CD4-positive, alpha-beta T cell treated with Interleukin-15 for 4 hours (primary cell): ENCODE measurements around the gene ZRANB3.
"Not testable (repeated sequence)": the region's sequence is repeated elsewhere in the genome, so short reads cannot be mapped to it uniquely, and the experiment has no call there.

ENCODE experiments used
- DNase-seq: peaks from one replicate; pipeline ENCODE4 v3.0.0-alpha.2; 2020; ENCODE audit warnings: low spot score

ZRANB3 gene

GRCh38 chr2:135485441-135485840 is 45.6 kb downstream of the ZRANB3 start:
- DNase-seq, result no peak

- no peak for DNase-seq
Observed at GRCh38 chr2:135475128-135475527, 55.9 kb downstream of the ZRANB3 start.

GRCh38 chr2:135473567-135473966 is 57.5 kb downstream of the ZRANB3 start:
- DNase-seq, result peak; percentile 14

- no peak for DNase-seq
Observed at GRCh38 chr2:135471106-135471505, 59.9 kb downstream of the ZRANB3 start.

GRCh38 chr2:135457279-135457678 is 73.7 kb downstream of the ZRANB3 start:
- no peak for DNase-seq

- DNase-seq, result no peak
Observed at GRCh38 chr2:135456835-135457234, 74.2 kb downstream of the ZRANB3 start.

- no peak for DNase-seq
Observed at GRCh38 chr2:135456431-135456830, 74.6 kb downstream of the ZRANB3 start.

- no peak for DNase-seq
Observed at GRCh38 chr2:135454608-135455007, 76.4 kb downstream of the ZRANB3 start.

GRCh38 chr2:135453027-135453426 is 78.0 kb downstream of the ZRANB3 start:
- DNase-seq, result not testable (repeated sequence)

- DNase-seq, result no peak
Observed at GRCh38 chr2:135451966-135452365, 79.1 kb downstream of the ZRANB3 start.

GRCh38 chr2:135443013-135443412 is 88.0 kb downstream of the ZRANB3 start:
- DNase-seq, result not testable (repeated sequence)

- not testable (repeated sequence) for DNase-seq
Observed at GRCh38 chr2:135435155-135435554, 95.9 kb downstream of the ZRANB3 start.

- DNase-seq, result no peak
Observed at GRCh38 chr2:135424849-135425248, 106.2 kb downstream of the ZRANB3 start.

- DNase-seq, result no peak
Observed at GRCh38 chr2:135422898-135423297, 108.1 kb downstream of the ZRANB3 start.

- DNase-seq, result no peak
Observed at GRCh38 chr2:135411646-135412045, 119.4 kb downstream of the ZRANB3 start.

GRCh38 chr2:135409436-135409835 is 121.6 kb downstream of the ZRANB3 start:
- no peak for DNase-seq

GRCh38 chr2:135396259-135396658 is 134.8 kb downstream of the ZRANB3 start:
- DNase-seq, result not testable (repeated sequence)

- no peak for DNase-seq
Observed at GRCh38 chr2:135386993-135387392, 144.0 kb downstream of the ZRANB3 start.

- DNase-seq, result no peak
Observed at GRCh38 chr2:135378591-135378990, 152.4 kb downstream of the ZRANB3 start.

GRCh38 chr2:135373702-135374101 is 157.3 kb downstream of the ZRANB3 start:
- no peak for DNase-seq

GRCh38 chr2:135349941-135350340 is 181.1 kb downstream of the ZRANB3 start:
- DNase-seq, result no peak

- not testable (repeated sequence) for DNase-seq
Observed at GRCh38 chr2:135348096-135348704, 182.8 kb downstream of the ZRANB3 start.

- no peak for DNase-seq
Observed at GRCh38 chr2:135337071-135337470, 193.9 kb downstream of the ZRANB3 start.

- no peak for DNase-seq
Observed at GRCh38 chr2:135335256-135335655, 195.8 kb downstream of the ZRANB3 start.
